ENCODE data around the gene NOP14.

Gene NOP14

GRCh38 chr4:2944586-2945526, 18.4 kb downstream of the NOP14 start:
- peaks cover 69% of the 10 kb centered on the region for H3K36me3 ChIP-seq (ENCODE audit: control insufficient read depth, insufficient read depth, low read length)
- no peaks in the 10 kb centered on the region for H3K27me3 ChIP-seq (replicated peaks; ENCODE audit: control insufficient read depth, insufficient read depth, low read length)
- no peak for DNase-seq (ENCODE audit: extremely low read depth, insufficient read length)
- no peak overlapping the region for H3K4me3 ChIP-seq (replicated peaks; ENCODE audit: low read depth, low read length)
- TF ChIP-seq CTCF (IDR thresholded peaks at IDR 0.05; ENCODE audit: insufficient read depth, low read length, poor library complexity, severe bottlenecking), result no peak

GRCh38 chr4:2944091-2944482, 19.1 kb downstream of the NOP14 start:
- H3K36me3 ChIP-seq (ENCODE audit: control insufficient read depth, insufficient read depth, low read length), result peaks cover 72% of the 10 kb centered on the region
- TF ChIP-seq CTCF (IDR thresholded peaks at IDR 0.05; ENCODE audit: insufficient read depth, low read length, poor library complexity, severe bottlenecking), result no peak
- DNase-seq (ENCODE audit: extremely low read depth, insufficient read length), result no peak
- H3K27me3 ChIP-seq (replicated peaks; ENCODE audit: control insufficient read depth, insufficient read depth, low read length), result no peaks in the 10 kb centered on the region
- H3K4me3 ChIP-seq (replicated peaks; ENCODE audit: low read depth, low read length), result no peak overlapping the region

GRCh38 chr4:2943364-2944090, 19.7 kb downstream of the NOP14 start:
- DNase-seq (ENCODE audit: extremely low read depth, insufficient read length), result no peak
- Histone ChIP-seq H3K27me3 (replicated peaks; ENCODE audit: control insufficient read depth, insufficient read depth, low read length) (no peaks in the 10 kb centered on the region), H3K4me3 (replicated peaks; ENCODE audit: low read depth, low read length) (no peak overlapping the region), H3K36me3 (ENCODE audit: control insufficient read depth, insufficient read depth, low read length) (peaks cover 75% of the 10 kb centered on the region)
- TF ChIP-seq CTCF (IDR thresholded peaks at IDR 0.05; ENCODE audit: insufficient read depth, low read length, poor library complexity, severe bottlenecking), result no peak

- Histone ChIP-seq H3K27me3 (replicated peaks; ENCODE audit: control insufficient read depth, insufficient read depth, low read length) (no peaks in the 10 kb centered on the region), H3K36me3 (ENCODE audit: control insufficient read depth, insufficient read depth, low read length) (peaks cover 72% of the 10 kb centered on the region), H3K4me3 (replicated peaks; ENCODE audit: low read depth, low read length) (no peak overlapping the region)
- TF ChIP-seq CTCF (IDR thresholded peaks at IDR 0.05; ENCODE audit: insufficient read depth, low read length, poor library complexity, severe bottlenecking), result no peak
- DNase-seq (ENCODE audit: extremely low read depth, insufficient read length), result no peak
Observed at GRCh38 chr4:2942532-2943363, 20.5 kb downstream of the NOP14 start.

GRCh38 chr4:2942037-2942531, 21.1 kb downstream of the NOP14 start:
- DNase-seq (ENCODE audit: extremely low read depth, insufficient read length), result no peak
- Histone ChIP-seq H3K4me3 (replicated peaks; ENCODE audit: low read depth, low read length) (no peak overlapping the region), H3K27me3 (replicated peaks; ENCODE audit: control insufficient read depth, insufficient read depth, low read length) (no peaks in the 10 kb centered on the region), H3K36me3 (ENCODE audit: control insufficient read depth, insufficient read depth, low read length) (peaks cover 69% of the 10 kb centered on the region)
- no peak for TF ChIP-seq CTCF (IDR thresholded peaks at IDR 0.05; ENCODE audit: insufficient read depth, low read length, poor library complexity, severe bottlenecking)

Data from GM06990 (cell line).